ENCODE results near the gene ROR1.

- no peak for TF ChIP-seq IRF2 (CRISPR knock-in tag; IDR thresholded peaks at IDR 0.05; ENCODE audit: borderline replicate concordance, low read depth)
- no peak for TF ChIP-seq TEAD4 (CRISPR knock-in tag; IDR thresholded peaks at IDR 0.05)
- no peak for TF ChIP-seq USF2 (CRISPR knock-in tag; IDR thresholded peaks at IDR 0.05)
- no peak for TF ChIP-seq CTCF (IDR thresholded peaks at IDR 0.05)
- no peak for TF ChIP-seq MLX (CRISPR knock-in tag; IDR thresholded peaks at IDR 0.05)
- TF ChIP-seq JUN (CRISPR knock-in tag; IDR thresholded peaks at IDR 0.05), result no peak
- TF ChIP-seq AR (CRISPR knock-in tag; IDR thresholded peaks at IDR 0.05), result no peak
- TF ChIP-seq CBFB (CRISPR knock-in tag; IDR thresholded peaks at IDR 0.05; ENCODE audit: low read depth), result no peak
- no peak for TF ChIP-seq ZNF121 (CRISPR knock-in tag; IDR thresholded peaks at IDR 0.05)
- no peak for TF ChIP-seq FOXP4 (CRISPR knock-in tag; IDR thresholded peaks at IDR 0.05)
- no peak for TF ChIP-seq MAX (CRISPR knock-in tag; IDR thresholded peaks at IDR 0.05)
- TF ChIP-seq PREB (CRISPR knock-in tag; IDR thresholded peaks at IDR 0.05; ENCODE audit: borderline replicate concordance), result no peak
- no peak for TF ChIP-seq ATF6 (CRISPR knock-in tag; IDR thresholded peaks at IDR 0.05)
- no peak for TF ChIP-seq ELF4 (CRISPR knock-in tag; IDR thresholded peaks at IDR 0.05; ENCODE audit: low read depth)
Measured at GRCh38 chr1:64171246-64171645, 397.4 kb downstream of the ROR1 start.
